ENCODE results near the gene FIGN. TPM values are rescaled to one million over a fixed set of nuclear protein-coding genes. Genes with fewer than 3 reads are reported as not detected.

The FIGN gene
- not detected in 2 replicates for total RNA-seq (2011; cell fraction: chromatin; rRNA removed; ENCODE audit: low replicate concordance)
- total RNA-seq (2011; cell fraction: nucleolus; rRNA removed) = not detected in 2 replicates
- not detected in 2 replicates for total RNA-seq (2011; cell fraction: nucleoplasm; rRNA removed)
- total RNA-seq (2014; rRNA removed) (not detected in 2 replicates), total RNA-seq (2014; rRNA removed; fragmentation: Illumina TruSeq; extraction: Trizol) (not detected in 2 replicates), total RNA-seq (2015; rRNA removed; fragmentation: Illumina TruSeq; extraction: Trizol) (not detected in 2 replicates), total RNA-seq (2021) (0.02 TPM in 2 replicates), polyA plus RNA-seq (2011; rRNA removed) (not detected in 2 replicates), polyA plus RNA-seq (2014; fragmentation: Illumina TruSeq; extraction: Trizol) (not detected in 2 replicates), polyA plus RNA-seq (2014; fragmentation: Nextera tagmentation; extraction: Ambion mirVana) (not detected), polyA plus RNA-seq (2014; rRNA removed) (not detected in 2 replicates), polyA minus RNA-seq (2011; rRNA and poly(A)+ RNA removed) (not detected in 2 replicates), Bru-seq, nascent RNA (percentile 1 among the genes with signal in this experiment), BruChase-seq, experiment 1, labeled RNA remaining after a 2-hour chase (percentile 1 among the genes with signal in this experiment), BruChase-seq, experiment 2, labeled RNA remaining after a 6-hour chase (percentile 3 among the genes with signal in this experiment)
- polyA plus RNA-seq (2011; cell fraction: cytosol; rRNA removed) = not detected in 2 replicates
- not detected in 2 replicates for polyA plus RNA-seq (2011; cell fraction: nucleus; rRNA removed)
- polyA plus RNA-seq (2012) = not detected in 2 replicates
- not detected in 2 replicates for polyA minus RNA-seq (2011; cell fraction: cytosol; rRNA and poly(A)+ RNA removed)
- not detected in 2 replicates for polyA minus RNA-seq (2011; cell fraction: nucleus; rRNA and poly(A)+ RNA removed)
- long read RNA-seq, experiment 1 = 0 reads
- long read RNA-seq, experiment 2 = 0 reads
- long read RNA-seq, experiment 3 = 0 reads

GRCh38 chr2:163735685-163736432 is at the start of gene FIGN:
Gene FIGN (minus strand): TSS chr2:163736008. CDS start chr2:163734927, 1,081 bp downstream.
- no peaks in the 10 kb centered on the region for H3K27me3 ChIP-seq (ENCODE audit: control insufficient read depth in 2 of 2, insufficient read depth in 2 of 2, low read length in 2 of 2)
- BruUV-seq (replicated peaks) = no TSS peak
- no peaks in the 10 kb centered on the region for H4K20me1 ChIP-seq (replicated peaks; ENCODE audit: control insufficient read depth, insufficient read depth, low read length)
- in situ Hi-C loops (cut with MboI) = no loop called here
- H3K9me3 ChIP-seq (replicated peaks; ENCODE audit: control insufficient read depth, insufficient read depth, low read depth, low read length) = no peaks in the 10 kb centered on the region
- TF ChIP-seq MED1 (CRISPR knock-in tag; IDR thresholded peaks at IDR 0.05; ENCODE audit: borderline replicate concordance) (no peak), RFX5 (IDR thresholded peaks at IDR 0.05; ENCODE audit: low read depth, low read length) (no peak), GATAD2A (IDR thresholded peaks at IDR 0.05) (no peak), ZNF316 (IDR thresholded peaks at IDR 0.05) (no peak), RNF219 (CRISPR knock-in tag; IDR thresholded peaks at IDR 0.05) (no peak), NR3C1 (CRISPR knock-in tag; IDR thresholded peaks at IDR 0.05) (no peak)
- DNase-seq (ENCODE audit: extremely low read depth in 1 of 4, low spot score in 3 of 4) (peak in 1 of 4 experiments; percentile 2), FAIRE-seq (no peak), ATAC-seq (peak; percentile 56)
- H3K4me1 ChIP-seq (replicated peaks in 1 of 2; ENCODE audit: control insufficient read depth in 2 of 2, insufficient read depth in 2 of 2, low read length in 2 of 2) = no peaks in the 10 kb centered on the region
- H2AFZ ChIP-seq (ENCODE audit: low read depth, low read length) = no peak within 1 kb of the TSS
- H3K36me3 ChIP-seq (ENCODE audit: control insufficient read depth, insufficient read depth, low read length) = no peaks in the 10 kb centered on the region
- no peak within 1 kb of the TSS for H3K27ac ChIP-seq (ENCODE audit: extremely low read depth, low read depth, low read length)
- H3K79me2 ChIP-seq (ENCODE audit: control insufficient read depth, insufficient read depth, low read length) = no peaks in the 10 kb centered on the region
- H3K4me3 ChIP-seq = no peak within 1 kb of the TSS
- POLR2A ChIA-PET = no interaction called here
- H3K9ac ChIP-seq (ENCODE audit: insufficient read depth in 1 of 2, low read depth in 2 of 2, low read length in 2 of 2) = no peak within 1 kb of the TSS
- CTCF ChIA-PET (ENCODE audit: low intra/inter-chr PET ratio) = no interaction called here
- no peaks in the 10 kb centered on the region for H3K9me1 ChIP-seq (ENCODE audit: control insufficient read depth, insufficient read depth, low read length)
- 10% methylated on average over 26 of the region's 54 CpGs for WGBS (ENCODE audit: insufficient coverage, low coverage, missing lambda C conversion rate)
- no peak within 1 kb of the TSS for H3K4me2 ChIP-seq (ENCODE audit: insufficient read depth, low read length)
- intact Hi-C loops (cut with micrococcal nuclease) = no loop called here

Measured in K562 (cell line).